Measurements from ENCODE around the gene ARMCX2.
A peak's percentile ranks its signal among the peaks of the same experiment; 100 is the strongest.
"Not testable (repeated sequence)": the region's sequence is repeated elsewhere in the genome, so short reads cannot be mapped to it uniquely, and the experiment has no call there.

ARMCX2 gene

GRCh38 chrX:101655534-101655933 is 4.1 kb downstream of the ARMCX2 start:
- no peak overlapping the region for H3K4me3 ChIP-seq (ENCODE audit: low read length)
- no peak for TF ChIP-seq CTCF (conservative IDR thresholded peaks at IDR 0.05; ENCODE audit: low read length)
- no peak for DNase-seq (ENCODE audit: low read depth)

DNA sequence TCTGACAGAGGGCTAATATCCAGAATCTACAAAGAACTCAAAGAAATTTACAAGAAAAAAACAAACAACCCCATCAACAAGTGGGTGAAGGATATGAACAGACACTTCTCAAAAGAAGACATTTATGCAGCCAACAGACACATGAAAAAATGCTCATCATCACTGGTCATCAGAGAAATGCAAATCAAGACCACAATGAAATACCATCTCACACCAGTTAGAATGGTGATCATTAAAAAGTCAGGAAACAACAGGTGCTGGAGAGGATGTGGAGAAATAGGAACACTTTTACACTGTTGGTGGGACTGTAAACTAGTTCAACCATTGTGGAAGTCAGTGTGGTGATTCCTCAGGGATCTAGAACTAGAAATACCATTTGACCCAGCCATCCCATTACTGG is 11.9 kb downstream of the ARMCX2 start:
- H3K4me3 ChIP-seq (ENCODE audit: low read length); DNase-seq (ENCODE audit: low read depth): not testable (repeated sequence)

- no peak for DNase-seq (ENCODE audit: low read depth)
- no peak overlapping the region for H3K4me3 ChIP-seq (ENCODE audit: low read length)
- TF ChIP-seq CTCF (conservative IDR thresholded peaks at IDR 0.05; ENCODE audit: low read length): no peak
Observed at GRCh38 chrX:101642093-101642492, 17.6 kb downstream of the ARMCX2 start.

DNA sequence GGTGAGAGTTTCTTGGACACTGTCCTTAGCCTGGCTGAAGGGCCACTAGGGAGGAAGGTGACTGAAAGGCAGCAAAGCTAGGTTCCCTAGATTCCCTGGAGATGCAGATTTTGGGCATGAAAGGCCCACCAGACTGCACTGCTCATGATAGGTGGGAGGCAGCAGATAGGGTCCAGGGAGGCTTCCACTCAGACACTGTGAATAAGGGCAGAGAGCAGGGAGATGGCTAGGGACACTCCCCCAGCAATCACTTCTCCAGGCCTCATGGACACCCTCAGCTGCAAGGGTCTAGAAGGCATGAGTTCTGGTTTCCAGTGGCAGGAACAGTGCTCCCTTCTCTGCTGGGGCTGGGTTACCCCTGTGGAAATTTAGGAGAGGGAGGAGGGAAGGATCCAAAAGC is 20.1 kb downstream of the ARMCX2 start:
- TF ChIP-seq CTCF (conservative IDR thresholded peaks at IDR 0.05; ENCODE audit: low read length): no peak
- no peak for DNase-seq (ENCODE audit: low read depth)
- H3K4me3 ChIP-seq (ENCODE audit: low read length): no peak overlapping the region

DNA sequence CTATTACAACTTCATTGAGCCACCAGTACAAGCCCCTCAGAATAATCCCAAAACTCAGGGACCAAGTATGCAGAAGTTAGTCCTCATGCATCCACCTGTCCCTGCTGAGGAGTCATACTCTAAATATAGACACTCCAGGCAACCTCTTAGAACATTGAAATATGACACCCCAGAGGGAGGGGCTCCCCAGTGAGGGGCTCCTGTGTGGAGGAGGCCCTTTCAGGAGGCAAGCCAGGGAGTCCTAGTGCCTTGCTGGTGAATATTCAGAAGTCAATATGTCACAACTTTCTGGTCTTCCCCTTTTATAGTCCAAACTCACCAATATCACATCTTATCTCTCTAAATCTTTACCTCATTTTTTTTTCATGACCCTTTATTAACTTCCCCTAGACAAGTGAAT is 40.3 kb downstream of the ARMCX2 start:
- no peak for TF ChIP-seq CTCF (conservative IDR thresholded peaks at IDR 0.05; ENCODE audit: low read length)
- H3K4me3 ChIP-seq (ENCODE audit: low read length): no peak overlapping the region
- no peak for DNase-seq (ENCODE audit: low read depth)

DNA sequence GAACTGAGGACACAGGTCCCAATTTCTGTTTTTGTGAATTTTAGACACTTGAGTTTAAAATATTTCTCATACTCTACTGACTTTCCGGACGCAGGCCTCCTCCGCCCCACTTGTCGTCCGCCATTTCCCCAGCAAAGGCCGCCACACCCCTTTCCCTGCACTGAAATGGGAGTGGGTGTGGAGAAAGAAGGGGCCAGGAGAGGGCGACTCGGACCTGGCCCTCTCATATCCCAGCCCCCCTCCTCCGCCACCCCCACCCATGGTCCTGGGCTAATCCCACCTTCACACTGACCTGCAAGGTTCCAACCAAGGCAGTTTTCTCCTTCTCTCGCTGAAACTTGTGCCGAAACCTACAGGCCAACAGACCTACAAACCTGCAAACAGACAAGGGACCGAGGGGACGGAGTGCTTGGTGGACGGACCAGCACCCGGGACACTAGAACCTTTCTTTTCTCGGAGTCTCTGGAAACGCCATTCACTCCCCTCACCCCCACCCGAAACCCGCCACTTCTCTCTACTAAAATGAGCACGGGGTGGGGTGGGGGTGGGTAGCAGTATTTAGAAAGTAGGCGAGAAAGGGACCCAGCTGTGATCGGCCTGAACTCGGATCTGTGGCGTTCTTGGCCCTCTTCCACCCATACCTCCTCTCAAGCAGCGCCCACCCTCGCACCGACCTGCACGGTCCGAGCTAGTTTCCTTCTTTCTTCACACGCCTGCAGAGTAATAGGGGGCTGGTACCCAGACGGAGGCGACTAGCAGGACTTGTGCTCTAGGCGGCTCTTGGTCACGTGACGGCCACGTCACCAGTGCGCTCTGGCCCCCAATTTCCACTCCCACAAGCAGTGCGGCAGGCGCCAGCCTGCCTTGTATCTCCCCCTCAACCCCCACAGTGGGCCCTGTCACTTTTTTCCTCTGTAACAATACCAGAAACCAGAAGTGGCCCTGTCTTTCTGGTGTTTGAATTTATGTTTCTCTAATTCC is 42.1 kb downstream of the ARMCX2 start, which contains the start of gene ARMCX6:
Gene ARMCX6, minus strand, starts transcription at position 790 of the 981 bp plus-strand sequence. CDS start 1,380 bp downstream, outside the sequence.
- H3K4me3 ChIP-seq (ENCODE audit: low read length): peak within 1 kb of the TSS; percentile 81
- DNase-seq (ENCODE audit: low read depth): peak; percentile 72
- peak; percentile 42 for TF ChIP-seq CTCF (conservative IDR thresholded peaks at IDR 0.05; ENCODE audit: low read length)

GRCh38 chrX:101605728-101606127 is 53.9 kb downstream of the ARMCX2 start:
- no peak overlapping the region for H3K4me3 ChIP-seq (ENCODE audit: low read length)
- TF ChIP-seq CTCF (conservative IDR thresholded peaks at IDR 0.05; ENCODE audit: low read length): no peak
- DNase-seq (ENCODE audit: low read depth): no peak

Data from AG10803 (cell line).